ENCODE measurements around the gene PYROXD2.
"Not testable (repeated sequence)": the region's sequence is repeated elsewhere in the genome, so short reads cannot be mapped to it uniquely, and the experiment has no call there.

Gene PYROXD2

DNA sequence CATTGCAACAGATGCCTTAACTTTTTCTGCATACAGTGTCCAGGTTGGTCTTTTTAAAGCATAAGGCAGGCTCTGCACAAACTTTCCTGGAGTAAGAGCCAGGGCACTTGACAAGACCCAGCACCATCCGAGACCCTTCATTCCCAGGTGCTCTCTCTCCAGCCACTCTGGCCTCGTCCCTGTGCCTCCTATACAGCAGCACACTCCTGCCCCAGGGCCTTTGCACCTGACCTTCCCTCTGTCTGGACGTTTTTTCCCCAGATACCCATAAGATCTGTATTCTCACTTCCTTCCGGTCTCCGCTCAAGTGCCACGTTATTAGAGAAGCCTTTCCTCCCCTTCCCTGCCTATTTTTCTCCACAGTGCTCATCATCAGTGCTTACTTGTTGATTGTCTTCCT, 25.6 kb downstream of the PYROXD2 start:
- no peak for DNase-seq

DNA sequence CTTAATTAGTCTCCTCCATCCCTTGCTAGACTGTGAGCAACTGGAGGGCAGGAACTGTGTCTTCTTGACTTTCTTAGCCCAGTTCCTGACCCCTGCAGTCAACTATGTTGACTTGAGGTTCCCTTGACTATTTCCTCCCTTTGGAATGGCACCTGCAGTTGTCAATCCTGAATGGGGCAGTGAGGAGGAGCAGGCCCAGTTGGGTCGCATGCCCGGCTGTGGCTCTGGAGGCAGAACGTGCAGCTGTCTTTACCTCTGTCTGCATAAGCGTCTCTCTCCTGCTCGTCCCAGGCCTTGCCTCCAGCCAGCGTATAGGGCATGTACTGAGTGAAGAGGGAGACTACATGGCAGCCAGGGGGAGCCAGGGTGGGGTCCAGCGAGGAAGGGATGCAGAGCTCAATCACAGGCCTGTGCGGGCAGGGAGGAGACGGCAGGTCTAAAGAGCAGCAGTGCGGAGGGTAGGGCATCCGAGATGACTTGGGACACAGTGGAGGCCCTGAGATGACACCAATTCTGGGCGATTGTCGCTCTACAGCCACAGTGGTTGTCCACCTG, 26.8 kb downstream of the PYROXD2 start:
- DNase-seq: no peak

DNA sequence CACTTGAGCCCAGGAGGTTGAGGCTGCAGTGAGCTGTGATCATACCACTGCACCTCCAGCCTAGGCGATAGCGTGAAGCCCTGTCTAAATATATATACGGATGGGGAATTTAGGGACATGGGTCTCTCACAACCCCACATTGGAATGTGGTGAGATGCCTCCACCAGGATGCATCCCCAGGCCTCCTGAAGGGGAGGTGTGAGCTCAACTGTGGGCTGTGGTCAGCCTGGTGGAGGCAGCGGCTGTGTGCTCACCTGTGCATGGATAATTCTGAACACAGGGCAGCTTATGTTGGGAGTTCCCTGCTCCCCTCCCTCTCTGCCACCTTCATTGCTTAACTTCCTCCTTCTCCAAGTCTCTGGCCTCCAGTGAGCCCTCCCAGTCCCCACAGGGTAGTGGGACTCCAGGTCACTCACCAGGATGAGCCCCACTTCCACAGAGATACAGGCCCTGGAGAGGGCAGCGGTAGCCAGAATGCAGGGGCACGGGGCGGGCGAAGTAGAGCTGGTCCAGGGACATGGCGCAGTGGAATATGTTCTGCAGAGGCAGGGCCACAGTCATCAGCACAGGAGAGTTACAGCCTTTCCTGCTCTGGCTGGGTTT, 30.4 kb downstream of the PYROXD2 start:
- DNase-seq: no peak

DNA sequence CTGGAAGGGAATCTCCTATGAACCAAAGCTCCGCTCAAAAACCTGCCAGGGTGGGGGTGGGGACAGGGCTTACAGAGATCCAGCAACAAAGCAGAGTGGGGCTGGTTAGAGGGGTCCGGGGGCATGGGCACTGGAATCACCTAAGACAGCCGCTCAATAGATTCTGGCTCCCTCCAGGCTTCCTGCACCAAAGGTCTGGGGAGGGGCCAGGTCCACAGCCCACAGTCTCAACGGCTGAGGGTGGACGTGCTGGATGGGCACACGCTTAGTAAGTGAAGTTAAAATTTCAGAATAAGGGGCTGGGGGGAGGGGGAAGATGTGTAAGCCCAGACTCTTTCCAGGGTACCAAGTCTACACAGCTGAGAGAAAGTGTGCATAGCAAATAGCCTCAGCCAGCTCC, 31.1 kb downstream of the PYROXD2 start:
- DNase-seq: no peak

DNA sequence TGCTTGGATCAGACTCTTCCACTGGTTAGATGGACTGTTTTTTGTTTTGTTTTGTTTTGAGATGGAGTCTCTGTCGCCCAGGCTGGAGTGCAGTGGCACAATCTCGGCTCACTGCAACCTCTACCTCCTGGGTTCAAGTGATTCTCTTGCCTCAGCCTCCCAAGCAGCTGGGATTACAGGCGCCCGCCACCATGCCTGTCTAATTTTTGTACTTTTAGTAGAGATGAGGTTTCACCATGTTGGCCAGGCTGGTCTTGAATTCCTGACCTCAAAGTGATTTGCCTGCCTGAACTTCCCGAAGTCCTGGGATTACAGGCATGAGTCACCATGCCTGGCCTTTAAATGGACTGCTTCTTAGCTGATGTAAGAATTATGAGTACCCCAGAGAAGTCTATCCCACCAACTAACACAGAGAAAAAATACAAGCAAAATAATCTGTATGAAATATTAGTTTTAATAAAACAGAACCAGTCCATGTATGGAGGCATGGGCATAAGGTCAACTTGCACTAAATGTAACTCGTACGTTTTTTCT, 31.8 kb downstream of the PYROXD2 start:
- not testable (repeated sequence) for DNase-seq

DNA sequence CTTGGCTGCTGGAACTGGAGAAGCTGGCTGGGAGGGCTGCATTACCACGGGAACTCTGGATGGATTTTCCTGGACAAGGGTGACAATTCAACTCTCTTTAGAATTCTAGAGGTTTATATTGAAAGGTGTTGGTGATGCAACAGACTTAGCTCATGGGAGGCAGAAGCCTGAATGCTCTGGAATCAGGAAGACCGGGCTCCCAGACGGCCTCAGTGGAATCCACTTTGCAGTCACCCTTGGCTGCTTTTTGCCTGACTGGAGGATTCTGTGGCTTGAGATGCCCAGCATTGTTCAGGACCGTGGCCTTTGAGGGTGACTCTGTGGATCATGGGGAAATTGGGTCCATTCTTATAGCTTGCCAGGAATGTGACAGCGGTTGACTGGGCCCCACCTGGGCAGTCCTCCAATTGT, 32.3 kb downstream of the PYROXD2 start:
- DNase-seq: no peak

DNA sequence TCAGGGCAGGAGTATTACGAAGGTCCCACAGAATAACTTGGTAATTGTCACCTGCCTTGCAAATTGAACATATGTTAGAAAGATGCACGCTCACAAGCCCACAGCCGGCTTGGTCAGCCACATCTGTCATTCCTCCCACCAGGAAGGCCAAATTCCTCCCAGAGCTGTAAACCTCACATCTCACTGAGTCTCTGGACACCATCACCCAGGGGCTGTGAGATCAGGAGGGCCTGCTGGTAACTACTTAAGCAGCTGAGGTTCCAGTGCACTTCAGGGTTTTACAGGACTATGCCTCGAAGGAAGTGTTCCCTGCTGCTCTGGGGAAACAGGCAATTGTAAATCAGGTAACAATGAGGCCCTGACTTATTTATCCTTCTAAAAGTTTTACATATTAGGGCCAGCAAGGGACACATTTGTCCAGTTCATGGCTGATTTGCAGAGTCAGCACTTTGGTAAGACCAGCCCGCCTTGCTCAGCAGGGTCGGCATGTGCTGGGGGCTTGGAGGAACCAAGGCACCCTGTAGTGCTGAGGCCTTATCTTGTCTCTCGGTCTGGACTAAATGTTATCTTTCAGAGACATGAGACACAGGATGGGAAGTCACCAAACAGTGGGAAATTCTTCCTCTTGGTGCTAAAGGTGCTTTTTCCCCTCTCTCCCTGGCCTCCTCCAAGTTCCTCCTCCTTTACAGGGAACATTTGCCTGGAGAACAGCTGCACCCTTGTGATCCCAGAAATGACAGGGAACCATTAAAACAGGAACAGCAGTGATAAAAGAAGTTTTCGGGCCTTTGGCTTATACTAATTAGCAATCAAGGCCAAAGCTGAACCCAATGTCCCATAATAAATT, 34.3 kb downstream of the PYROXD2 start:
- no peak for DNase-seq

DNA sequence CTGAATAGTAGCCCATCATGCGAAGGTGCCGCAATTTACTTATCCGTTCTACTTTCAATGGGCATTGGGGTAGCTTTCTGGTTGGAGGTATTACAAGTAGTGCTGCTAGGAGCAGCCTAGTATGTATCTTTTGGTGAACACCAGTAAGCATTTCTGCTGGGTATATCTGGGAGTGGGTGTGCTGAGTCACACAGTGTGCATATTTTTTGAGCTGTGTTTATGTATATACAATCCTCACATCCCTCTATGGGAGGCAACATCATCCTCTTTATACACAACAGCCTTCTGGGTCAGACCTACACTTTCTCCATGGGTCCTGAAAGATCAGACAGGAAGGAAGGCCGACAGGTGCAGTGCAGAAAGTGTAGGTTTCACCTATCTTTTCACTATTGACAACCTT, 36.3 kb downstream of the PYROXD2 start:
- DNase-seq: no peak

DNA sequence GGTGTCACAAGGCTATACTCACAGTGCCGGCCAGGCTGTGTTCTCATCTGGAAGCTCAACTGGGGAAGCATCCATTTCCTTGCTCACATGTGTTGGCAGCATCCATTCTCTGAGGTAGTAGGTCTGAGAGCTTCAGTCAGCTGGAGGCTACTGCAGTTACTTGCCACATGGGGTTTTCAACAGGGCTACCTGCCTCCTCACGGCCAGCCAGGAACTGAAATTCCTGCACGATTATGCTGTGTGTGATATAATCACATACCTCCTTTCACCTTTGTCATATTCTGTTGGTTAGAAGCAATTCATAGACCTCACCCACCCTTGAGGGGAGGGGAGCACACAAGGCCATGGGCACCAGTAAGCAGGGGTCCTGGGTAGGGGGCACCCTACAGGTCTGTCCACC, 37.4 kb downstream of the PYROXD2 start:
- DNase-seq: no peak

DNA sequence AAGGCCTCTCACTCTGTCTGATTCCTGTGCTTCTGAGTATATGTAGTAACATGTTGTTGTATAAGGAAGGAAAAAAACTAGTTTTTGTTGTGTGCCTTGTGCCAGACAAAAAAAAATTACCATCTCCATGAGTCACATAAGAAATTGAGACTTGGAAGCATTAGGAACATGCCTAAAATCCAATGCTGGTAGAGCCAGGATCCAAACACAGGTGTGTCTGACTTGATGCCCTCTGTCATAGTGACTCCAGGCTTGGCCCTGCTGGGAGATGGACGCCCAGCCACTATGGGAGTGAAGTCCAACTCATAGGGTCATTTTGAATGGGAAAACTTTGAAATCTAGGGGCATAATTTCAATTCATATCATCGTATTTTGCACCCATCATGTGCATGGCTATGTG, 38.0 kb downstream of the PYROXD2 start:
- no peak for DNase-seq

DNA sequence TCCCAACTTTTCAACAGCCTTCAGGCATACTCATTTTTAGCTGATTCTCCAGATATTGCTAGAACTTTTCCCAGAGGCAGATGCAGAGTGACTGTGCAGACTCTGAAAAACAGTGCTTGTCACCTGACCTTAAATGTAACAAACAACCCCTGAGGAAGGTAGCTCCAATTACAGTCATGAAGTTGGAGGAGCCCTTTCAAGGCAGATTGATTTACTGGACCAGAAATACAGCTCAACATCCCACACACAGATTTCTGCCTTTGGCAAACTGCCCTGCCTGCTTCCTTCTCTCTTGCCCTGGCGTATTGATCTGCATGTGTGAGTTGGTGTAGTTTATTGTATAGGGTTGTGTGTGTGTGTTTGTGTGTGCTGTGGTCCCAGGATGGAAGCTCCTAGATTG, 38.5 kb downstream of the PYROXD2 start:
- no peak for DNase-seq

DNA sequence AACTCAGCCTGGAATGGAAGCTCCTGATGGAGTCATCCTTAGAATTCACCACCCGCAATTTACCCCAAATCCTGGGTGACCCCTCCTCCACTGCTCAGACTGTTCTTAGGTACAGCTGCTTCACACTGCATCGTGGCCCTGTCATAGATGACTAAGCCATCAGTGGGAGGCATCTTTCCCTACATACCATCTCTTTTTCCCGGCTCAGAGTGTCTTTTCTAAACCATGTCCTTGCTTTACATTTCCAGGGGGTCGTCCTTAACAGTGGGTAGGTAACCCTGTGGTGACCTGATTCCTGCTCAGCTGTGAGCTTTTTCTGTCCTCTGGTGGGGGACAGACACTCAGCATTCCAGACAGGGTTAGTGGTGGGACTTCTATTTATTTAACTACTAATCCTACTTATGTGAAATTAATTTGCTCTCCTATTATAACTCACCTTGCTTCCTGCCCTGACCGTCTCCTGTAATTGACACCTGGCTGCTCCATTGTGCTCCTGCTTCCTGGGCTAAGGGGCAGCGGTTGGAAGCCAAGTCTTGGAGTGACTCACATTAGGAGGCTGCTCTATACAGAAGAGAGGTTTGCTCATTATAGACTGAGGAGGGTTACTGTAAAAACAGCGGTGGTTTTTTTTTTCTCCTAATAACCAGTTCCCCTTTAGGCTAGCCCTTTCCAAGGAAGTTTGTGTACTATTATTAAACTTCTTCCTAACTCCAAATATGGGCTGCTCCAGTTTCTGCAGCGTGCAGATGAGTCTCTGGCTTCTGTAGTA, 40.6 kb downstream of the PYROXD2 start:
- no peak for DNase-seq

DNA sequence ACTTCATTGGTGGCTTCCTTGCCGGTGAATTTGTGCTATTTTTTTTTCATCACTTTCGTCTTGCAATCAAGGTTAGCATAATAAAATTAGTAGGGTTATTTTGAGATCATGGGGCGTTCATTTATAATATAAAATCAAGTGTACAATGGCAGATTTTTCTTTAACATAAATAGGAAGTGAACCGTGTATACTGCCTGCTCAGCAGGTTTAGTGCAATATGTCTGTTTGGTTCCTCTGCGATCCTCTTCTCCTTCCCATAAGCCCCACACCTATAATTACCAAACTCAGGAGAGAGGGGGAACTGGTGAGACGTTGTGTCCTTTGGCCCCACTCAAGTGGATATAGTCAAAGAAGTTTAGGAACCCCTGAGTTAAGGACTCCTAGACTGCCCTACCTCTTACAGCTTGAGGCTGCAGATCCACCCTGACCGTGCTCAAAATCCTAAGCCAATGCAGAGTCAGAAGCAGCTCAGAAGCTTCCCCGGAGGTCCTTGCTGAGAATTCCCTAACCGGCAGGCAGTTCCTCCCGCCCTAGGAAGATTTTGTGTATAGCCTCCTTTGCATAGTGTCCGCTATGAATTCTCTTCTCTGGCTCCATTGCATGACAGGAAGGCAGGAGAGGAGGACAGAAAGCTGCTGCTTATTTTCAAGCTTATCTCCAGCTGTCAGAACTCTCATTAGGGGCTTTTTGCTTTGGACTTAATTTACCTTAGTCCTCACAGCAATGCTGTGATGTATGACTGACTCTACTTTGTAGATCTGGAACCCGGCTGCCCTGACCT, 41.5 kb downstream of the PYROXD2 start:
- no peak for DNase-seq

DNA sequence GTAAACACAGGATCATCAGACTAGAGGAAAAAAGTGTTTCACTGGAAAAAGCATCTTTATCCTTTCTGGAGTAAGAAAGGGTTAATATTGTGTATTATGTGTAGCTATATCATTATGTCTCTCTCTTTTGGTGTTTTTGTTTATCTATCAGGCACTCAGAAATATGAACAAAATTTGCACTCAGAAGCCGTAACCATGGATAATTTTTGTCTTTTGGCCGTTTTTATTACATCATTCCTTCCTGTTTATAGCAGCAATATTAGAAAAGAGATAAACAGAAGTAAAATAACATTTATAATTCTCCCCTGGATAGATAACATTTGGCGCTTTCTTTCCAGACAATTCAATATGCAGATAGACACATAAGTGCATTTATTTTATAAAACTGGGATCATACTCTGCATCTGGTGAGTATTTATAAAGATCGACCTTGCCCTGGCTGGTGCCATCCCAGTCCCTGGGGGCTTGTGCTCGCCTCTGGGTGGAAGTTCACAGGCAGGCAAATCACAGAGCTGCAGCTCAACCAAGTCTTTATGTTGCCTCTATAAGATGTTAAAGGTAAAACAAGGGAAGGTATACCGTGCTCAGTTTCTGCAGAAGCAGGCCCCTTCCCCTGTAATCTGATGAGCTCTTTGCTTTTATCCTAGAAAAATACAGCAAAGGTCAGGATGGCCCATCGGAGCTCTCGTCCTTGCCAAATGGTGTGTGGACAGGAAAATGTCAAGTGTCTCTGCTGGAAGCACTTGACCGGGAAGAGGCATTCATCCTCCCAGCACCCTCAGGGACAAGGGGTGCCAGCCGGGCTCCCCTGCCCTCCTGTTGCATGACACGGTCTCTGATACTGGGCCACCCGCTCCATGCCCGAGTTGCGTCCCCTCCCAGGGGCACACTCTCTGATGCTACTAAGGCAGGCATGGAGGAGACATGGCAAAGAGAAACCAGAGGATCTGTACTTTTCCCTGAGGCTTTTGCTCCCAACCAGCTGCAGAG, 43.9 kb downstream of the PYROXD2 start:
- DNase-seq: no peak

DNA sequence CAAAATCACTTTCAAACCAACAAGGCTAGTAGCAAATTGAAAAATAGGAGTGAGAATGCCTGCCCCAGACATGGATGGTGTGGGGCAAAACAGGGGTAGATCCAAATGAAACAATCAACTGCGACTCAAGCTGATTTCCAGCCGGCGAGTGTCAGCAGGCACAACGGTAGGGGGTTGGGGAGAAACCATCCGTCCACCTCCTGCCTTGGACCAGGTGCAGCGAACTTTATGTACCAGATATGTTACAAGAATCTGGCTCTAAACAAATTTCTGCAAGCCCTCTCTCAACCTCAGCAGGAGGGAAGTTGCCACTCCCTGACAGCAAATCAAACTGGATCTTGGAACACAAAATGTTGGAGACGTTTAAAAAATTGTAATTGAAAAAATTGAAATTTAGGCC, 45.2 kb downstream of the PYROXD2 start:
- DNase-seq: no peak

DNA sequence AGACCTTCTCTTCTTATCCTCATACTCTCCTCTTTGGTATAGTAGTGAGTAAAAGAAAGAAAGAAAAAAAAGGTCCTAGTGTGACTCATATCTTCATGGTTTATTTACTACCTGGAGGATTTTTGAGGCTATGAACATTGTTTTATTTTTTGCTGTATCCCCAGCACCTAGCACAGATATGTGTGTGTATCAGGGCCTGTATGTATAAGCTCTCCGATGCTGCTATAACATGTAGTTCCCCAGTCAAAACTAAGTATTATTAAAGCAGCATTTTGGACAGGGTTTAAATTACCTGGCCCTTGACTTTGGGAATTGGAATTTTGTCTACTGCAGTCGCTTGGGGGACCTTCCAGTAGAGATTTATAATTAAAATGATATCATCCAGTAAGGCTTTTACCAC, 46.3 kb downstream of the PYROXD2 start:
- no peak for DNase-seq

DNA sequence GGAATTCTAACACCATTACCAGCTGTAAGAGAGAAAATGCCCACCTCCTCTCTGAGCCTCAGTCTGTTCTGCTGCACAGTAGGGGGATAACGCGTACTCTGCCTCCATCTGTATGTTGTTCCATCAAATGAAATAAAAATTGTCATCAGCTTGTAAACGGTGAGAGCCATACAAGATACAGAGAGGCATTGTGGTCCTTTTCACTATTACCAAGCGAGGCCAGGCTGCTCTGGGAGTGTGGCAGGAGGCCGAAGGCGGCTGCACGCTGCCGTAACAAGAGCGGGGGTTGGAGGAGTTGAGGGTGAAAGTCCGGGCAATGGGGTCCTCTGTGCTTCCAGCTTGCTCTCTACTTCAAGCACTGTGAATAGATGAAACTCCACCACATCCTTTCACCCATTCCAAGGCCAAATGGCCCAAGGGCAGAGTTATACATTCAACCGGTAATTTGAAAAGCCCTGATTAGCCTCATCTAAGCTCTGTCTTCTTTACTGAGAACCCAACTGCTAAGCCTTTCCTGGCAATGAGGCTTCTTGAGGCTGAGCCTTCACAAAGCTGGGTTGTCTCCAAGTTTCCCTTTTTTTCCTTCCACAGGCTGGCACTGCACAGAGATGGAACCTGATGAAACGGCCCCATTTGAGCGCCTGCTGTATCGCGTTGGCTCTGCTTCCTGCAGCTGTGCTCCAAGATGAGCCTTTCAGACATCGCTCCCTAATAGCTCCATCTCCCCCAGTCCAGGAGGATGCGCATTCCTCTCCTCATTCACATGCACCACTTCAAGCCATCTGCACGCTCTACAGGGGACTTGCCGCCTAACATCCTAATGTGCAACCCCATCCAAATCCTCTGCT, 47.2 kb downstream of the PYROXD2 start:
- no peak for DNase-seq

DNA sequence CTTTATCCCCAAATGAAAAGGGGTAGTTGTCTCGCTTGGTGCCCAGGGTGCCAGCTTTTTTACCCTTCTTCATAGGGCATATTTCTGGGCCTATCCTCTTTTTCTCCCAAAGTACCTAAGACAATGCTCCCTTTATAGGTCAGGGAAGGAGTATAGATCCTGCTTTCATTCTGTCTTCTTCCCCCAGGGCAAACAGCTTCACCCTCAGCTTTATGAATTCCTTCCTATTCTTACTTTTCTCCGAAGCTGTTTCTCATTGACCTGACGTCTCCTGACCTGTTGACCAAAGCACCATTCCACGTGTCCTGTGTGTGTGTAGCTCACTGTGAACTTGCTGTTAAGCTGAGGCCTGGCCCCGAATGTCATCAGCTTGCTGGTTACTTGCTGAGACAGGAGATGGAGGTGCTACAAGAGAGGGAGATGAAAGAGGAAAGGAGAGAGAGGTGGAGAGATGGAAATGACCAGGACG, 48.9 kb downstream of the PYROXD2 start:
- no peak for DNase-seq

DNA sequence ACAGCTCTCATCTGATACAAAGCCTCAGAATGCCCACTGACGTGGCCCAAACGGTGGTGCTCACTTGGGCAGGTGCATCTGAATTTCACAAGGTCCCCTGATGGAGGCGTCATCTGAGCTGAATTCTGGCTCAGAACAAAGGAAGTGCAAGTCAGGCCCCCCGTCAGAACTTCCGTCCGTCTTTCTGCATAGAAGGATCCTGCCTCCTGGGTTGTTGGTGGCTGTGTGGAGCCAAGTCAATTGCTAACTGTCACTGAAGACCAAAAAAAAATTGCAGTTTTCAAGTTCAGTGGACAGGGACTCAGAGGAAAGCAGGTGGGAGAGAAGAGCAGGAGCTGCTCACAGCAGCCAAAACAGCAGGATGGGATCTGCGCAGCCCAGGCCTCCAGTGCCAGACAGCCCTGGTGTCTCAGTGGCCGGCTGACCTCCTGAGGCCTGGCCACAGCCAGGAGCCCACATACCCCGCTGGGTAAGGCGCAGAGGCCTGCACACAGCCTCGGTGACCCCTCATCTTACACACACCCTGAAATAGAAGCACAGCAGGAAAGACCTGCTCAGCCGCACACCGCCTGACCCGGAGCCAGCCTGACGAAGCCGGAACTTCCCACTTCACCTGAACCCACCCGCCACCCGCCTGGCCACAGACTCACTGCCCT, 49.4 kb downstream of the PYROXD2 start:
- no peak for DNase-seq
